Panc1 (cell line): Measurements from ENCODE around the gene VPS37B.

Source experiments
- POLR2AphosphoS5 ChIP-seq: IDR thresholded peaks from 2 replicates; pipeline ENCODE4 v1.6.1; 2012; ENCODE audit warnings: mild to moderate bottlenecking, low read depth, low read length, moderate library complexity
- SIN3A ChIP-seq: IDR thresholded peaks from 2 replicates; pipeline ENCODE4 v1.6.1; 2012; ENCODE audit warnings: low read depth, mild to moderate bottlenecking, low read length, moderate library complexity, borderline replicate concordance; ENCODE audit not compliant: insufficient read depth
- TCF7L2 ChIP-seq: IDR thresholded peaks from 2 replicates; pipeline ENCODE4 v1.6.1; 2011; ENCODE audit warnings: mild to moderate bottlenecking, low read depth, low read length, inconsistent platforms
- TF ChIP-seq, protein P1 (sequence below): fragments of 450-650 bp; IDR thresholded peaks from 2 replicates; pipeline ENCODE4 v1.5.1; 2017; ENCODE audit warnings: mild to moderate bottlenecking
- TF ChIP-seq, protein P2 (sequence below), 2 experiments: IDR thresholded peaks; 2 replicates each; pipeline ENCODE4 v1.6.1; 2011 to 2012; ENCODE audit warnings: low read depth in 2 of 2, control low read depth in 1 of 2, low read length in 1 of 2, mild to moderate bottlenecking in 1 of 2, moderate library complexity in 1 of 2; ENCODE audit not compliant: insufficient read depth in 1 of 2

DNA sequence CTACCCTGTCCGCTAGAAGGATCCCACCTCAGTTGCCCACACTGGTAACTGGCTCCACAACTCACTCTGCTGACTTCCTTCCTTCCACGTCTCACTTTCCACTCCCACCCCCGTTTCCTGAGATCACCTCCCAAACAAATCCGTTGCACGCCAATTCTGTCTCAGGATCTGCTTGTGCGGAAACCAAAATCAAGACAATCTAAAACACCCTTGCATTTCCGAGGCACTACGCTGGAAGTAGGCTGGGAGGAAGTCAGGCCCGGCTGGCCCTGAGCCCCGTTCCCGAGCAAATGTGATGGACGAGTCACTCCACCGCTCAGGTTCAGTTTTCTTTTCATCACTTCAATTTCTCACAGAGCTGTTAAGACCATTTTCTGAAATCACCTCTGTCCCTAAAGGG, 47.3 kb upstream of the VPS37B start:
- TF ChIP-seq, protein P1, sequence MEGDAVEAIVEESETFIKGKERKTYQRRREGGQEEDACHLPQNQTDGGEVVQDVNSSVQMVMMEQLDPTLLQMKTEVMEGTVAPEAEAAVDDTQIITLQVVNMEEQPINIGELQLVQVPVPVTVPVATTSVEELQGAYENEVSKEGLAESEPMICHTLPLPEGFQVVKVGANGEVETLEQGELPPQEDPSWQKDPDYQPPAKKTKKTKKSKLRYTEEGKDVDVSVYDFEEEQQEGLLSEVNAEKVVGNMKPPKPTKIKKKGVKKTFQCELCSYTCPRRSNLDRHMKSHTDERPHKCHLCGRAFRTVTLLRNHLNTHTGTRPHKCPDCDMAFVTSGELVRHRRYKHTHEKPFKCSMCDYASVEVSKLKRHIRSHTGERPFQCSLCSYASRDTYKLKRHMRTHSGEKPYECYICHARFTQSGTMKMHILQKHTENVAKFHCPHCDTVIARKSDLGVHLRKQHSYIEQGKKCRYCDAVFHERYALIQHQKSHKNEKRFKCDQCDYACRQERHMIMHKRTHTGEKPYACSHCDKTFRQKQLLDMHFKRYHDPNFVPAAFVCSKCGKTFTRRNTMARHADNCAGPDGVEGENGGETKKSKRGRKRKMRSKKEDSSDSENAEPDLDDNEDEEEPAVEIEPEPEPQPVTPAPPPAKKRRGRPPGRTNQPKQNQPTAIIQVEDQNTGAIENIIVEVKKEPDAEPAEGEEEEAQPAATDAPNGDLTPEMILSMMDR: no peak
- no peak for TF ChIP-seq POLR2AphosphoS5
- TF ChIP-seq SIN3A: no peak
- TF ChIP-seq, protein P2, sequence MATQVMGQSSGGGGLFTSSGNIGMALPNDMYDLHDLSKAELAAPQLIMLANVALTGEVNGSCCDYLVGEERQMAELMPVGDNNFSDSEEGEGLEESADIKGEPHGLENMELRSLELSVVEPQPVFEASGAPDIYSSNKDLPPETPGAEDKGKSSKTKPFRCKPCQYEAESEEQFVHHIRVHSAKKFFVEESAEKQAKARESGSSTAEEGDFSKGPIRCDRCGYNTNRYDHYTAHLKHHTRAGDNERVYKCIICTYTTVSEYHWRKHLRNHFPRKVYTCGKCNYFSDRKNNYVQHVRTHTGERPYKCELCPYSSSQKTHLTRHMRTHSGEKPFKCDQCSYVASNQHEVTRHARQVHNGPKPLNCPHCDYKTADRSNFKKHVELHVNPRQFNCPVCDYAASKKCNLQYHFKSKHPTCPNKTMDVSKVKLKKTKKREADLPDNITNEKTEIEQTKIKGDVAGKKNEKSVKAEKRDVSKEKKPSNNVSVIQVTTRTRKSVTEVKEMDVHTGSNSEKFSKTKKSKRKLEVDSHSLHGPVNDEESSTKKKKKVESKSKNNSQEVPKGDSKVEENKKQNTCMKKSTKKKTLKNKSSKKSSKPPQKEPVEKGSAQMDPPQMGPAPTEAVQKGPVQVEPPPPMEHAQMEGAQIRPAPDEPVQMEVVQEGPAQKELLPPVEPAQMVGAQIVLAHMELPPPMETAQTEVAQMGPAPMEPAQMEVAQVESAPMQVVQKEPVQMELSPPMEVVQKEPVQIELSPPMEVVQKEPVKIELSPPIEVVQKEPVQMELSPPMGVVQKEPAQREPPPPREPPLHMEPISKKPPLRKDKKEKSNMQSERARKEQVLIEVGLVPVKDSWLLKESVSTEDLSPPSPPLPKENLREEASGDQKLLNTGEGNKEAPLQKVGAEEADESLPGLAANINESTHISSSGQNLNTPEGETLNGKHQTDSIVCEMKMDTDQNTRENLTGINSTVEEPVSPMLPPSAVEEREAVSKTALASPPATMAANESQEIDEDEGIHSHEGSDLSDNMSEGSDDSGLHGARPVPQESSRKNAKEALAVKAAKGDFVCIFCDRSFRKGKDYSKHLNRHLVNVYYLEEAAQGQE (IDR thresholded peaks at IDR 0.05; ENCODE audit: insufficient read depth in 1 of 2, low read depth in 2 of 2, low read length in 1 of 2): no peak
- no peak for TF ChIP-seq TCF7L2
